ENCODE results near the gene TMEM59.

GRCh38 chr1:54088385-54088784, 35.4 kb upstream of the TMEM59 start:
- TF ChIP-seq CTCF (IDR thresholded peaks at IDR 0.05 in 2 of 3, conservative IDR thresholded peaks at IDR 0.05 in 1 of 3; ENCODE audit: borderline replicate concordance in 1 of 3, insufficient read depth in 1 of 3, low read depth in 2 of 3, low read length in 2 of 3) (no peak), POLR2AphosphoS5 (IDR thresholded peaks at IDR 0.05; ENCODE audit: low read depth, low read length) (no peak), ZBTB33 (IDR thresholded peaks at IDR 0.05; ENCODE audit: extremely low read depth, insufficient replicate concordance, low read length) (no peak), SRF (IDR thresholded peaks at IDR 0.05; ENCODE audit: low read depth) (no peak), MAX (IDR thresholded peaks at IDR 0.05) (no peak)
